GM23248 (cell line): ENCODE data around the gene STRADA. TPM values are rescaled to one million over a fixed set of nuclear protein-coding genes. Genes with fewer than 3 reads are reported as not detected.

Experiments used
- DNase-seq: peaks from one replicate; pipeline ENCODE4 v3.0.0-alpha.2; 2015
- H2AFZ ChIP-seq: fragments of 200-600 bp; sonication (generic); 2 replicates; pipeline ENCODE4 v1.6.1; 2016; ENCODE audit warnings: antibody characterized with exemption
- H3F3A ChIP-seq: fragments of 200-600 bp; sonication (generic); 2 replicates; pipeline ENCODE4 v1.6.1; 2016; ENCODE audit warnings: mild to moderate bottlenecking, antibody characterized with exemption, mixed run types; ENCODE audit not compliant: insufficient read depth
- H3K27ac ChIP-seq: fragments of 200-600 bp; sonication (generic); 2 replicates; pipeline ENCODE4 v1.5.1; 2016; ENCODE audit warnings: mild to moderate bottlenecking
- H3K27me3 ChIP-seq: fragments of 200-600 bp; sonication (generic); replicated peaks from 2 replicates; pipeline ENCODE4 v1.6.1; 2016; ENCODE audit warnings: mild to moderate bottlenecking; ENCODE audit not compliant: insufficient read depth
- H3K36me3 ChIP-seq: fragments of 200-600 bp; sonication (generic); 2 replicates; pipeline ENCODE4 v1.6.1; 2016; ENCODE audit warnings: low read depth, mild to moderate bottlenecking
- H3K4me1 ChIP-seq: fragments of 200-600 bp; sonication (generic); 2 replicates; pipeline ENCODE4 v1.6.1; 2016; ENCODE audit warnings: mild to moderate bottlenecking; ENCODE audit not compliant: insufficient read depth
- H3K4me2 ChIP-seq: fragments of 200-600 bp; sonication (generic); one replicate; pipeline ENCODE4 v1.6.1; 2016; ENCODE audit warnings: mild to moderate bottlenecking; ENCODE audit not compliant: unreplicated experiment
- H3K4me3 ChIP-seq: fragments of 200-600 bp; sonication (generic); 2 replicates; pipeline ENCODE4 v1.5.1; 2016; ENCODE audit warnings: mild to moderate bottlenecking
- H3K79me2 ChIP-seq: fragments of 200-600 bp; sonication (generic); 2 replicates; pipeline ENCODE4 v1.6.1; 2016; ENCODE audit warnings: mild to moderate bottlenecking; ENCODE audit not compliant: insufficient read depth
- H3K9ac ChIP-seq: fragments of 200-600 bp; sonication (generic); 2 replicates; pipeline ENCODE4 v1.6.1; 2016; ENCODE audit warnings: mild to moderate bottlenecking
- H3K9me2 ChIP-seq: fragments of 200-600 bp; sonication (generic); 2 replicates; pipeline ENCODE4 v1.6.1; 2016; ENCODE audit warnings: mixed run types, mild to moderate bottlenecking, moderate library complexity; ENCODE audit not compliant: insufficient read depth
- H3K9me3 ChIP-seq: fragments of 200-600 bp; sonication (generic); one replicate; pipeline ENCODE4 v1.6.1; 2017; ENCODE audit warnings: low read depth
- H4K20me1 ChIP-seq: fragments of 200-600 bp; sonication (generic); 2 replicates; pipeline ENCODE4 v1.6.0; 2016; ENCODE audit not compliant: insufficient read depth
- EZH2 ChIP-seq: fragments of 200-600 bp; sonication (generic); IDR thresholded peaks from 2 replicates; pipeline ENCODE4 v1.6.1; 2018; ENCODE audit warnings: antibody characterized with exemption, mild to moderate bottlenecking; ENCODE audit not compliant: insufficient read depth, poor library complexity, severe bottlenecking
- EZH2phosphoT487 ChIP-seq: fragments of 200-600 bp; sonication (generic); IDR thresholded peaks from 2 replicates; pipeline ENCODE4 v1.6.1; 2018; ENCODE audit warnings: antibody characterized with exemption, moderate library complexity, mild to moderate bottlenecking, low read depth; ENCODE audit not compliant: insufficient read depth
- WGBS, 2 experiments: methylation state at CpG; one replicate each; pipeline ENCODE4 v1.1.6; 2015 to 2017; ENCODE audit warnings: low lambda C conversion rate in 2 of 2, low coverage in 1 of 2; ENCODE audit errors: missing lambda C conversion rate in 2 of 2; 5-methylcytosine and 5-hydroxymethylcytosine counted together
- in situ Hi-C: fragments of 300-500 bp; cut with MboI; formaldehyde crosslinking; loops from 2 replicates; pipeline ENCODE4 v1.15.0; 2020
- polyA plus RNA-seq: library from polyadenylated mRNA; unstranded; fragments of >200 nt; fragmentation: Nextera tagmentation; extraction: Ambion mirVana; gene quantifications from 2 replicates; pipeline ENCODE4 v1.2.1, GENCODE V29; 2016
- total RNA-seq: library from RNA; depleted of rRNA; stranded (reverse); fragments of >200 nt; shearing (Covaris generic); gene quantifications from 2 replicates; pipeline ENCODE4 v1.2.3, GENCODE V29; 2014

Gene STRADA
- total and polyA plus RNA-seq, 2 experiments from 2014 or later, result 15.7 to 22.3 TPM

DNA sequence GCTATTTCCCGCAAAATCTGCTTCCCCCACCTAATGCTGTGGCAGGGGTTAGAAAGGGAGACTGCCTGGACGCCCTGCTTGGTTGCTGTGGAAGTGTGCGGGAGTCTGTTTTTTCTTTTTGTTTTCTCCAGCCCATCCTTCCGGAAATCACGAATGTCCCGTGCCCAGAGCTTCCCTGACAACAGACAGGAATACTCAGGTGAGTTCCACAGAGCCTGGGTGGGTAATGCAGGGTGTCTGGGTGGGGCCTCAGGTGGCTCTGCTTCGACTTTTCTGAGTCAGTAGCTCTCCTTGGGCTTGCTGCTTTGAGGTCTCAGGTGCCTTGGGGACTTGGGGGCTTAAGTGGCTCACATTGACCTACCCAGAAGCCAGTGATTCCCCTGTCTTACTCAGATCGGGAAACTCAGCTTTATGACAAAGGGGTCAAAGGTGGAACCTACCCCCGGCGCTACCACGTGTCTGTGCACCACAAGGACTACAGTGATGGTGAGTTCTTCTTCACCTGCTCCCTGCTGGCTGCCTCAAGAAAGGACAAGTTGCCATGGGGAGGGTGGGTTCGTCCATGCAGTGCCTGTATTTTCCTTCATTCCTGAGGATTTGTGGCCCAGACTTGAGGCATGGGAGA lies 53.1 kb downstream of the STRADA start:
- Histone ChIP-seq H3K79me2 (no peaks in the 10 kb centered on the region), H3K9me3 (no peaks in the 10 kb centered on the region), H2AFZ (no peak overlapping the region), H3K36me3 (peaks cover 12% of the 10 kb centered on the region; the same call in 1 of the 2 replicates), H3K4me3 (no peak overlapping the region), H4K20me1 (no peaks in the 10 kb centered on the region), H3K9me2 (no peaks in the 10 kb centered on the region), H3K9ac (no peak overlapping the region), H3K27me3 (no peaks in the 10 kb centered on the region), H3K4me2 (no peak overlapping the region), H3K4me1 (peaks cover 8% of the 10 kb centered on the region; the same call in 1 of the 2 replicates), H3K27ac (no peak overlapping the region), H3F3A (no peaks in the 10 kb centered on the region)
- TF ChIP-seq EZH2 (no peak), EZH2phosphoT487 (no peak)
- WGBS, 2 experiments, result 90 to 93% methylated on average over 12 of the region's 12 CpGs
- DNase-seq, result no peak
- in situ Hi-C loops, result no loop called here

DNA sequence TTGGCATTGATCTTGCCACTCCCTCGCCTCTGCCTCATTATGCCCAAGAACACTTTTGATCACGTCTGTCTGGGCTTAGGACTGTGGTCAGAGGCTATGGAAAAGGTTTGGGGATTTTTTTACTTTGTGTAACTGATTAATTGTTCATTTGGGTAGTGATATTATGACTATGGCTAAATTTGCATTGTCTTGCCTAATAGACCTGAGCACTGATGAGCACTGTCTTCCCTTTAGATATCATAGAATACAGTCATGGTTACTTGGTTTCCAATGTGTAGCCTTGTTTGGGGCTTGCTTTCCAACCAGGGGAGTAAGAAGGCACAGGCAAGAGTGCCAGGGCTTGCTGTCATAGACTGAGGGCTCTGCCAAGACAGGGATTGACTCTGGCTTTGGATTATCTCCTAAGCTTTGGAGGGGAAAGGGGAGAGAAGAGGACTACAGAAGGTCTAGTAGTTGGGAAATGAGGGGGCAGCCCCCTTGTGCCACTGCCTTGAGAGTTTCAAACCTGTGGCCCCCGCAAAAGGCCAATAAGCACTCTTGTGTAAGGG lies 55.4 kb downstream of the STRADA start:
- 96 to 98% methylated on average over 3 of the region's 3 CpGs for WGBS, 2 experiments
- Histone ChIP-seq H3K4me3 (no peak overlapping the region), H3K4me2 (no peak overlapping the region), H3K9ac (no peak overlapping the region), H3K36me3 (peaks cover 25% of the 10 kb centered on the region; the same call in 1 of the 2 replicates), H3K9me3 (no peaks in the 10 kb centered on the region), H3K27ac (no peak overlapping the region), H3K27me3 (no peaks in the 10 kb centered on the region), H3K9me2 (no peaks in the 10 kb centered on the region), H2AFZ (no peak overlapping the region), H3K79me2 (no peaks in the 10 kb centered on the region), H3K4me1 (peaks cover 8% of the 10 kb centered on the region; the same call in 1 of the 2 replicates), H3F3A (no peaks in the 10 kb centered on the region), H4K20me1 (no peaks in the 10 kb centered on the region)
- DNase-seq, result no peak
- TF ChIP-seq EZH2phosphoT487 (no peak), EZH2 (no peak)
- in situ Hi-C loops, result no loop called here

DNA sequence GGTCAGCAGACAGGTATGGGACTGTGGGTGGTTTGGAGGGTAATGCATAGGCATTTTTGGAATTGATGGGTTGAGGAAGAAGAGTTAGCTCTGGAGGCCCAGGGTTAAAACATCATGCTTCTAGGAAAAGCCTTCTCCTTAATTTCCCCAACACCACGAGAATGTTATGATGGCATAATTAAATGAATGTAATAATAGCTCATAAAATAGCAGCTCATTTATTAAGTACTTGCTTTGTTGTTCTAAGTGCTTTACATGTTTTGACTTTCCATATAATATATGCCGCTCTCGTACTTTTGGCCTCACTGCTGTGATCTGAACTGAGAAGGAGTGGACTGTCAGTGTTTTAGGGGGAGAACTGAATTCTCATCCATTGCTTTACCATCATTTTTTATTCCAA lies 56.0 kb downstream of the STRADA start:
- Histone ChIP-seq H2AFZ (no peak overlapping the region), H3K27ac (no peak overlapping the region), H3F3A (no peaks in the 10 kb centered on the region), H3K9me2 (no peaks in the 10 kb centered on the region), H3K27me3 (no peaks in the 10 kb centered on the region), H3K4me1 (peaks cover 8% of the 10 kb centered on the region; the same call in 1 of the 2 replicates), H3K9ac (no peak overlapping the region), H4K20me1 (no peaks in the 10 kb centered on the region), H3K36me3 (peaks cover 25% of the 10 kb centered on the region; the same call in 1 of the 2 replicates), H3K4me3 (no peak overlapping the region), H3K79me2 (no peaks in the 10 kb centered on the region), H3K9me3 (no peaks in the 10 kb centered on the region), H3K4me2 (no peak overlapping the region)
- no peak for DNase-seq
- in situ Hi-C loops, result no loop called here
- TF ChIP-seq EZH2phosphoT487 (no peak), EZH2 (no peak)
- 96 to 98% methylated on average over 3 of the region's 3 CpGs for WGBS, 2 experiments

DNA sequence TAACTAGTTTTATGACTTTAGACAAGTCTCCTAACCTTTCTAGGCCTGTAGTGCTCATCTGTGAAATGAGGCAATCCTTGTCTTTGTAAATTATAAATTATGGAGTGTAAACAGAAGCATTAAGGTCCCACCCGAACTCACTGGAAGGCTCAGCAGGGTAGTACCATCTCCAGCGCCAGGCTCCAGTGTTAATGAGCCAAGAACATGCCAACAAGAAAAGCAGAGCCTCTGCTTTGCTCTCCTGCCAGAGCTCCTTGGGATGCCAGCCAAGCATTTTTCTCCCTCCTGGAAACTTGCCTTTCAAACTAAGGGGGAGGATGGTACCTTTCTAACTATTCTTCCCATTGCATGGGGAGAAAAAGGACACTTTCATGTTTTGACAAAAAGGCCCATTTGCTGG lies 56.6 kb downstream of the STRADA start:
- in situ Hi-C loops, result no loop called here
- H3K27ac ChIP-seq, result no peak overlapping the region
- no peak overlapping the region for H2AFZ ChIP-seq
- no peak overlapping the region for H3K4me3 ChIP-seq
- WGBS, 2 experiments, result 45 to 48% methylated on average over 2 of the region's 2 CpGs
- TF ChIP-seq EZH2phosphoT487 (no peak), EZH2 (no peak)
- no peaks in the 10 kb centered on the region for H4K20me1 ChIP-seq
- peaks cover 8% of the 10 kb centered on the region; the same call in 1 of the 2 replicates for H3K4me1 ChIP-seq
- no peaks in the 10 kb centered on the region for H3F3A ChIP-seq
- no peaks in the 10 kb centered on the region for H3K79me2 ChIP-seq
- H3K27me3 ChIP-seq, result no peaks in the 10 kb centered on the region
- peaks cover 25% of the 10 kb centered on the region; the same call in 1 of the 2 replicates for H3K36me3 ChIP-seq
- H3K9ac ChIP-seq, result no peak overlapping the region
- DNase-seq, result peak; percentile 20
- H3K9me3 ChIP-seq, result no peaks in the 10 kb centered on the region
- H3K9me2 ChIP-seq, result no peaks in the 10 kb centered on the region
- no peak overlapping the region for H3K4me2 ChIP-seq
